SK-N-SH (cell line): ENCODE data around the gene LIPA.

Experiments used
- CTCF ChIP-seq: fragments of 200-600 bp; sonication (generic); IDR thresholded peaks from 2 replicates; pipeline ENCODE4 v1.6.1; 2017; ENCODE audit warnings: antibody characterized with exemption, mild to moderate bottlenecking, moderate library complexity
- ELF1 ChIP-seq: IDR thresholded peaks from 2 replicates; pipeline ENCODE4 v1.4.0; 2012
- EP300 ChIP-seq, 2 experiments: IDR thresholded peaks; 2 replicates each; pipeline versions ENCODE4 v1.4.0 to v1.6.1; 2012; ENCODE audit warnings: borderline replicate concordance in 1 of 2, low read depth in 1 of 2, low read length in 1 of 2
- EZH2phosphoT487 ChIP-seq: fragments of 200-600 bp; sonication (generic); IDR thresholded peaks from 2 replicates; pipeline ENCODE4 v1.6.1; 2017; ENCODE audit warnings: low read depth, mixed run types, mild to moderate bottlenecking, antibody characterized with exemption, moderate library complexity, borderline replicate concordance
- FOSL2 ChIP-seq: IDR thresholded peaks from 2 replicates; pipeline ENCODE4 v1.4.0; 2012; ENCODE audit warnings: low read depth, mild to moderate bottlenecking, moderate library complexity, borderline replicate concordance
- JUND ChIP-seq: IDR thresholded peaks from 2 replicates; pipeline ENCODE4 v1.4.0; 2012
- MAX ChIP-seq: IDR thresholded peaks from 2 replicates; pipeline ENCODE4 v1.4.0; 2012; ENCODE audit warnings: low read depth
- NFIC ChIP-seq: IDR thresholded peaks from 2 replicates; pipeline ENCODE4 v1.4.0; 2012; ENCODE audit warnings: borderline replicate concordance
- RFX5 ChIP-seq: IDR thresholded peaks from 2 replicates; pipeline ENCODE4 v1.6.1; 2012; ENCODE audit warnings: mild to moderate bottlenecking, improper control_type of control experiment, low read length
- USF1 ChIP-seq: IDR thresholded peaks from 2 replicates; pipeline ENCODE4 v1.4.0; 2012; ENCODE audit warnings: low read depth, borderline replicate concordance
- USF2 ChIP-seq: fragments of 150-350 bp; IDR thresholded peaks from 2 replicates; pipeline ENCODE4 v1.6.1; 2017; ENCODE audit warnings: antibody characterized with exemption, low read length, low read depth, borderline replicate concordance

- no peak for TF ChIP-seq CTCF
- TF ChIP-seq EP300 (IDR thresholded peaks at IDR 0.05; ENCODE audit: borderline replicate concordance in 1 of 2, low read depth in 1 of 2, low read length in 1 of 2), result no peak
- no peak for TF ChIP-seq EZH2phosphoT487
- TF ChIP-seq MAX, result no peak
- TF ChIP-seq ELF1, result no peak
- no peak for TF ChIP-seq RFX5
- no peak for TF ChIP-seq USF1
- TF ChIP-seq JUND, result no peak
- TF ChIP-seq FOSL2, result no peak
- TF ChIP-seq USF2, result no peak
- TF ChIP-seq NFIC, result no peak
These were observed 12.5 kb downstream of the LIPA start for GRCh38 chr10:89238956-89239644.
